Measurements from ENCODE around the gene ZNF814.
"Not testable (repeated sequence)": the region's sequence is repeated elsewhere in the genome, so short reads cannot be mapped to it uniquely, and the experiment has no call there.

The ZNF814 gene

GRCh38 chr19:57886046-57886445, 2.8 kb downstream of the ZNF814 start:
- TF ChIP-seq CTCF (IDR thresholded peaks at IDR 0.05; ENCODE audit: extremely low read depth, insufficient read depth, missing control alignments): no peak
- in situ Hi-C loops (cut with MboI; ENCODE audit: low pct_unique_long_range_greater_than_20kb, low sequenced_read_pairs, unreplicated experiment): no loop called here

GRCh38 chr19:57873883-57874799, 14.7 kb downstream of the ZNF814 start:
- in situ Hi-C loops (cut with MboI; ENCODE audit: low pct_unique_long_range_greater_than_20kb, low sequenced_read_pairs, unreplicated experiment); DNase-seq (ENCODE audit: low spot score): not testable (repeated sequence)

More at GRCh38 chr19:57886046-57886445, 2.8 kb downstream of the ZNF814 start:
- DNase-seq (ENCODE audit: low spot score): no peak

- in situ Hi-C loops (cut with MboI; ENCODE audit: low pct_unique_long_range_greater_than_20kb, low sequenced_read_pairs, unreplicated experiment): no loop called here
- no peak for TF ChIP-seq CTCF (IDR thresholded peaks at IDR 0.05; ENCODE audit: extremely low read depth, insufficient read depth, missing control alignments)
- no peak for DNase-seq (ENCODE audit: low spot score)
These were observed 16.4 kb downstream of the ZNF814 start for GRCh38 chr19:57872450-57872849.

- no peak for DNase-seq (ENCODE audit: low spot score)
- in situ Hi-C loops (cut with MboI; ENCODE audit: low pct_unique_long_range_greater_than_20kb, low sequenced_read_pairs, unreplicated experiment): no loop called here
- no peak for TF ChIP-seq CTCF (IDR thresholded peaks at IDR 0.05; ENCODE audit: extremely low read depth, insufficient read depth, missing control alignments)
These were observed 18.6 kb downstream of the ZNF814 start for GRCh38 chr19:57870225-57870624.

- DNase-seq (ENCODE audit: low spot score); in situ Hi-C loops (cut with MboI; ENCODE audit: low pct_unique_long_range_greater_than_20kb, low sequenced_read_pairs, unreplicated experiment): not testable (repeated sequence)
These were observed 19.2 kb downstream of the ZNF814 start for GRCh38 chr19:57869655-57870054.

- TF ChIP-seq CTCF (IDR thresholded peaks at IDR 0.05; ENCODE audit: extremely low read depth, insufficient read depth, missing control alignments): no peak
- in situ Hi-C loops (cut with MboI; ENCODE audit: low pct_unique_long_range_greater_than_20kb, low sequenced_read_pairs, unreplicated experiment): no loop called here
- no peak for DNase-seq (ENCODE audit: low spot score)
These were observed 20.9 kb downstream of the ZNF814 start for GRCh38 chr19:57867868-57868492.

GRCh38 chr19:57862351-57862750, 26.5 kb downstream of the ZNF814 start:
- in situ Hi-C loops (cut with MboI; ENCODE audit: low pct_unique_long_range_greater_than_20kb, low sequenced_read_pairs, unreplicated experiment); DNase-seq (ENCODE audit: low spot score): not testable (repeated sequence)

- in situ Hi-C loops (cut with MboI; ENCODE audit: low pct_unique_long_range_greater_than_20kb, low sequenced_read_pairs, unreplicated experiment); DNase-seq (ENCODE audit: low spot score): not testable (repeated sequence)
These were observed 34.7 kb downstream of the ZNF814 start for GRCh38 chr19:57854117-57854516.

- in situ Hi-C loops (cut with MboI; ENCODE audit: low pct_unique_long_range_greater_than_20kb, low sequenced_read_pairs, unreplicated experiment); DNase-seq (ENCODE audit: low spot score): not testable (repeated sequence)
These were observed 36.8 kb downstream of the ZNF814 start for GRCh38 chr19:57851812-57852603.

Data from GM13977 (cell line).